ENCODE results near the gene LAGE3. TPM values are rescaled to one million over a fixed set of nuclear protein-coding genes. Genes with fewer than 3 reads are reported as not detected.

Gene LAGE3
- total and polyA plus RNA-seq, 2 of the 8 experiments (the other 6 are each of a cell fraction or from before 2014, with no cell fraction given) = 44.5 to 102 TPM

GRCh38 chrX:154513716-154514115 is 34.6 kb upstream of the LAGE3 start:
- Histone ChIP-seq H4K8ac (ENCODE audit: extremely low read depth, insufficient read depth, low read length) (no peak overlapping the region), H2BK120ac (replicated peaks; ENCODE audit: low read depth, low read length) (no peak overlapping the region), H3K4ac (replicated peaks; ENCODE audit: insufficient read length, low read depth, low read length) (no peak overlapping the region), H3K79me1 (ENCODE audit: low read depth, low read length) (no peaks in the 10 kb centered on the region), H3K36me3 (ENCODE audit: control insufficient read depth in 2 of 4, insufficient read depth in 4 of 4, low read length in 3 of 4) (no peaks in the 10 kb centered on the region), H2BK12ac (ENCODE audit: low read depth, low read length) (no peak overlapping the region), H3K9ac (replicated peaks in 1 of 4; ENCODE audit: extremely low read depth in 1 of 4, low read depth in 3 of 4, low read length in 3 of 4) (no peak overlapping the region), H2BK15ac (ENCODE audit: low read length) (no peak overlapping the region), H4K5ac (ENCODE audit: insufficient read length, low read depth, low read length) (no peak overlapping the region), H2AK5ac (ENCODE audit: low read depth, low read length) (no peak overlapping the region), H2AFZ (ENCODE audit: low read length) (no peak overlapping the region), H3K14ac (ENCODE audit: insufficient read length) (no peak overlapping the region), H3K23ac (ENCODE audit: insufficient read length) (no peak overlapping the region), H2BK5ac (ENCODE audit: low read depth, low read length) (no peak overlapping the region), H4K91ac (replicated peaks; ENCODE audit: insufficient read length, low read length) (no peak overlapping the region), H4K20me1 (replicated peaks in 1 of 2; ENCODE audit: control insufficient read depth in 1 of 2, insufficient read depth in 2 of 2, low read length in 2 of 2) (no peaks in the 10 kb centered on the region), H2BK20ac (ENCODE audit: low read length) (no peak overlapping the region), H3K23me2 (ENCODE audit: low read depth, low read length) (peaks cover 9% of the 10 kb centered on the region), H3K56ac (replicated peaks; ENCODE audit: insufficient read length, low read depth, low read length) (no peak overlapping the region), H3K4me1 (replicated peaks in 1 of 4; ENCODE audit: control insufficient read depth in 3 of 4, insufficient read depth in 4 of 4, low read length in 3 of 4) (peaks cover 1 to 10% (median 7%) of the 10 kb centered on the region in 4 experiments; a peak in 6 of 7 replicates), H3K18ac (ENCODE audit: extremely low read depth, low read length) (no peak overlapping the region), H3K27me3 (replicated peaks in 1 of 4; ENCODE audit: control insufficient read depth in 3 of 4, extremely low read depth in 1 of 4, insufficient read depth in 3 of 4, low read length in 3 of 4) (no peaks in the 10 kb centered on the region), H3K9me3 (ENCODE audit: insufficient read depth in 2 of 2, low read depth in 1 of 2, low read length in 1 of 2) (no peaks in the 10 kb centered on the region), H3K27ac (ENCODE audit: low read depth, low read length) (no peak overlapping the region), H3K4me3 (ENCODE audit: extremely low read depth in 1 of 4, insufficient read depth in 2 of 4, low read depth in 3 of 4, low read length in 4 of 4) (no peak overlapping the region), H3K79me2 (ENCODE audit: control insufficient read depth in 1 of 2, insufficient read depth in 2 of 2, low read length in 2 of 2) (no peaks in the 10 kb centered on the region), H3K4me2 (ENCODE audit: insufficient read depth in 1 of 2, low read depth in 2 of 2, low read length in 2 of 2) (no peak overlapping the region)
- DNase-seq (ENCODE audit: low read depth in 1 of 2, low spot score in 2 of 2) (no peak), FAIRE-seq (no peak)
- ChIA-PET CTCF (ENCODE audit: partially characterized antibody) (no interaction called here), POLR2A (ENCODE audit: partially characterized antibody) (interaction anchor here (0.8 kb wide), 1 partner anchor 13 kb away, joined by 3 read pairs; no protein-coding TSS in a partner anchor)
- WGBS, 2 experiments (ENCODE audit: extremely low coverage in 1 of 2, insufficient coverage in 1 of 2, insufficient read length in 1 of 2, insufficient replicate concordance in 2 of 2, low coverage in 1 of 2, low lambda C conversion rate in 2 of 2, missing lambda C conversion rate in 1 of 2) = 100% methylated on average over 1 of the region's 2 CpGs; no CpG with 5 or more reads in 1 of the 2 experiments
- TF ChIP-seq SIN3A (conservative IDR thresholded peaks at IDR 0.05 in 1 of 2, IDR thresholded peaks at IDR 0.05 in 1 of 2; ENCODE audit: low read depth in 1 of 2, low read length in 2 of 2) (no peak), SRF (IDR thresholded peaks at IDR 0.05; ENCODE audit: low read depth, low read length) (no peak), TBP (IDR thresholded peaks at IDR 0.05; ENCODE audit: low read depth, low read length) (no peak), ATF3 (IDR thresholded peaks at IDR 0.05; ENCODE audit: insufficient read depth, low read depth, low read length) (no peak), BACH1 (IDR thresholded peaks at IDR 0.05; ENCODE audit: low read length) (no peak), GTF2F1 (IDR thresholded peaks at IDR 0.05; ENCODE audit: borderline replicate concordance, low read depth, low read length) (no peak), ASH2L (IDR thresholded peaks at IDR 0.05; ENCODE audit: low read length) (no peak), E2F6 (IDR thresholded peaks at IDR 0.05) (no peak), SP2 (IDR thresholded peaks at IDR 0.05; ENCODE audit: low read length) (no peak), CBX5 (IDR thresholded peaks at IDR 0.05; ENCODE audit: low read depth, low read length) (no peak), SIRT6 (IDR thresholded peaks at IDR 0.05; ENCODE audit: low read length) (no peak), SIX5 (IDR thresholded peaks at IDR 0.05; ENCODE audit: low read depth, low read length) (no peak), MAX (IDR thresholded peaks at IDR 0.05) (no peak), CBX8 (IDR thresholded peaks at IDR 0.05; ENCODE audit: borderline replicate concordance, low read depth, low read length) (no peak)
